SK-N-SH (cell line): ENCODE results near the gene THTPA. TPM values are rescaled to one million over a fixed set of nuclear protein-coding genes. Genes with fewer than 3 reads are reported as not detected.

ENCODE experiments used
- CTCF ChIA-PET: fragments of 300-600, 350-600 bp; formaldehyde crosslinking; extraction: SDS; loops from one replicate; lab custom pipeline; 2021; lab: Yijun Ruan, JAX
- POLR2A ChIA-PET: fragments of 350-600 bp; sonication (Branson Sonifier 250); formaldehyde crosslinking; extraction: SDS; loops from one replicate; lab custom pipeline; 2020; ENCODE audit warnings: antibody characterized with exemption, inconsistent platforms; lab: Yijun Ruan, JAX
- DNase-seq: peaks from one replicate; pipeline ENCODE4 v3.0.0; 2012
- H2AFZ ChIP-seq: fragments of 200-600 bp; sonication (generic); 2 replicates; pipeline ENCODE4 v1.8.1; 2016; ENCODE audit warnings: antibody characterized with exemption, mild to moderate bottlenecking, low read depth
- H3F3A ChIP-seq: fragments of 200-600 bp; sonication (generic); replicated peaks from 2 replicates; pipeline ENCODE3; 2016; ENCODE audit warnings: antibody characterized with exemption, mild to moderate bottlenecking; ENCODE audit not compliant: insufficient read depth
- H3K27ac ChIP-seq, 2 experiments: fragments of 200-500 bp in 1 of 2; fragments of 200-600 bp in 1 of 2; sonication (Bioruptor generic) in 1 of 2; sonication (generic), shearing (Covaris generic) in 1 of 2; 2 replicates each; pipeline versions ENCODE4 v1.5.1 to v1.6.1; 2014 to 2016; ENCODE audit warnings: low read depth in 2 of 2, inconsistent platforms in 1 of 2, low read length in 1 of 2, mild to moderate bottlenecking in 1 of 2, mixed read lengths in 1 of 2
- H3K27me3 ChIP-seq: fragments of 200-600 bp; sonication (generic), shearing (Covaris generic); 2 replicates; pipeline ENCODE4 v1.6.1; 2016; ENCODE audit warnings: mixed run types; ENCODE audit not compliant: insufficient read depth
- H3K36me3 ChIP-seq, 2 experiments: fragments of 200-500 bp in 1 of 2; fragments of 200-600 bp in 1 of 2; sonication (Bioruptor generic) in 1 of 2; sonication (generic) in 1 of 2; replicated peaks in 1 of 2; 2 replicates each; pipeline versions ENCODE3 to v1.5.1; 2014 to 2016; ENCODE audit warnings: low read length in 1 of 2, mild to moderate bottlenecking in 1 of 2; ENCODE audit not compliant: insufficient read depth in 2 of 2, control insufficient read depth in 1 of 2
- H3K4me1 ChIP-seq, 2 experiments: fragments of 200-500 bp in 1 of 2; fragments of 200-600 bp in 1 of 2; sonication (Bioruptor generic) in 1 of 2; sonication (generic), shearing (Covaris generic) in 1 of 2; 2 replicates each; pipeline versions ENCODE4 v1.5.1 to v1.6.1; 2014 to 2016; ENCODE audit warnings: low read depth in 1 of 2, low read length in 1 of 2, mixed run types in 1 of 2; ENCODE audit not compliant: insufficient read depth in 2 of 2, control insufficient read depth in 1 of 2
- H3K4me2 ChIP-seq: fragments of 200-600 bp; sonication (generic), shearing (Covaris generic); 2 replicates; pipeline ENCODE4 v1.6.1; 2017; ENCODE audit warnings: mixed run types
- H3K4me3 ChIP-seq, 2 experiments: fragments of 200-500 bp in 1 of 2; fragments of 200-600 bp in 1 of 2; sonication (Bioruptor generic) in 1 of 2; sonication (generic), shearing (Covaris generic) in 1 of 2; 2 replicates each; pipeline versions ENCODE4 v1.5.1 to v1.8.1; 2014 to 2016; ENCODE audit warnings: low read depth in 2 of 2, inconsistent platforms in 1 of 2, low read length in 1 of 2, mild to moderate bottlenecking in 1 of 2, mixed read lengths in 1 of 2, moderate library complexity in 1 of 2
- H3K79me2 ChIP-seq: fragments of 200-600 bp; sonication (generic); 2 replicates; pipeline ENCODE4 v1.8.1; 2017; ENCODE audit warnings: mild to moderate bottlenecking; ENCODE audit not compliant: insufficient read depth
- H3K9ac ChIP-seq: fragments of 200-600 bp; sonication (generic); 2 replicates; pipeline ENCODE4 v1.6.1; 2017; ENCODE audit warnings: mixed run types
- H3K9me2 ChIP-seq: fragments of 200-600 bp; sonication (generic); 2 replicates; pipeline ENCODE4 v1.6.1; 2017; ENCODE audit warnings: mixed run types
- H3K9me3 ChIP-seq: fragments of 200-600 bp; sonication (generic); 2 replicates; pipeline ENCODE4 v1.6.1; 2017; ENCODE audit warnings: mixed run types, mild to moderate bottlenecking, moderate library complexity
- H4K20me1 ChIP-seq: fragments of 200-600 bp; sonication (generic); 2 replicates; pipeline ENCODE4 v1.6.1; 2017; ENCODE audit warnings: mild to moderate bottlenecking, mixed run types; ENCODE audit not compliant: insufficient read depth
- EP300 ChIP-seq, 2 experiments: IDR thresholded peaks; 2 replicates each; pipeline versions ENCODE4 v1.4.0 to v1.6.1; 2012; ENCODE audit warnings: borderline replicate concordance in 1 of 2, low read depth in 1 of 2, low read length in 1 of 2
- GATA2 ChIP-seq: sonication (generic); formaldehyde crosslinking; IDR thresholded peaks from 2 replicates; pipeline ENCODE4 v1.5.0; 2020; ENCODE audit warnings: mild to moderate bottlenecking, missing genetic modification reagents
- POLR2AphosphoS5 ChIP-seq: IDR thresholded peaks from 2 replicates; pipeline ENCODE4 v1.6.1; 2012; ENCODE audit warnings: low read depth, low read length
- RAD21 ChIP-seq: IDR thresholded peaks from 2 replicates; pipeline ENCODE4 v1.6.1; 2012; ENCODE audit warnings: mild to moderate bottlenecking, low read length
- SIN3A ChIP-seq: IDR thresholded peaks from 2 replicates; pipeline ENCODE4 v1.6.1; 2012; ENCODE audit warnings: low read depth, mild to moderate bottlenecking, low read length, moderate library complexity, borderline replicate concordance
- SMC3 ChIP-seq: IDR thresholded peaks from 2 replicates; pipeline ENCODE4 v1.6.1; 2012; ENCODE audit warnings: low read depth, low read length, improper control_type of control experiment
- TEAD4 ChIP-seq: IDR thresholded peaks from 2 replicates; pipeline ENCODE4 v1.4.0; 2012; ENCODE audit warnings: mild to moderate bottlenecking, borderline replicate concordance; ENCODE audit not compliant: insufficient read depth
- WGBS: methylation state at CpG from one replicate; pipeline ENCODE4 v1.1.6; 2017; ENCODE audit warnings: low lambda C conversion rate; 5-methylcytosine and 5-hydroxymethylcytosine counted together
- polyA plus RNA-seq, 3 experiments: library from polyadenylated mRNA; depleted of rRNA; stranded (reverse); fragments of >200 nt; gene quantifications; 2 replicates each; pipeline ENCODE4 v1.2.3, GENCODE V29; 2012
- TF ChIP-seq, protein P1 (sequence below): IDR thresholded peaks from 2 replicates; pipeline ENCODE4 v1.4.0; 2012; ENCODE audit warnings: low read depth, borderline replicate concordance
- TF ChIP-seq, protein P2 (sequence below): IDR thresholded peaks from 2 replicates; pipeline ENCODE4 v1.6.1; 2012; ENCODE audit warnings: mild to moderate bottlenecking, low read depth, low read length, moderate library complexity
- TF ChIP-seq, protein P3 (sequence below): IDR thresholded peaks from 2 replicates; pipeline ENCODE4 v1.4.0; 2012; ENCODE audit warnings: low read depth
- TF ChIP-seq, protein P4 (sequence below): IDR thresholded peaks from 2 replicates; pipeline ENCODE4 v1.4.0; 2012; ENCODE audit warnings: low read depth, borderline replicate concordance

THTPA gene
- polyA plus RNA-seq, 1 of the 3 experiments (the other 2 are of a cell fraction), result 16.3 TPM

DNA sequence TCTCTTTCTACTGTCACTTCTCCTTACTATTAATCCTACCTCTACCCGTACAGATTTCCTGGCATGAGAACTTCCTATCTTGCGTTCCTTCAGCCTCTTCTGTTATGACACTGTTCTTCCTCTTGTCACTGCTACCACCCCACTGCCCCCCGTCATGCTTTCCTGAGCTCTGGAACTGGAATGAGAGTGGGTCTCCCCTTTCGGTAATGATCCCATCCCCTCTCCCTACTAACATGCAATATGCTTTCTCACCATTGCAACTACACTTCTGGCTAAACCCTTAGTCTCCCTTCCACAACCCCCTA is 16.4 kb downstream of the THTPA start (continued):
- TF ChIP-seq POLR2AphosphoS5, result no peak
- TF ChIP-seq GATA2 (CRISPR knock-in tag), result no peak
- TF ChIP-seq EP300 (IDR thresholded peaks at IDR 0.05; ENCODE audit: borderline replicate concordance in 1 of 2, low read depth in 1 of 2, low read length in 1 of 2), result no peak

DNA sequence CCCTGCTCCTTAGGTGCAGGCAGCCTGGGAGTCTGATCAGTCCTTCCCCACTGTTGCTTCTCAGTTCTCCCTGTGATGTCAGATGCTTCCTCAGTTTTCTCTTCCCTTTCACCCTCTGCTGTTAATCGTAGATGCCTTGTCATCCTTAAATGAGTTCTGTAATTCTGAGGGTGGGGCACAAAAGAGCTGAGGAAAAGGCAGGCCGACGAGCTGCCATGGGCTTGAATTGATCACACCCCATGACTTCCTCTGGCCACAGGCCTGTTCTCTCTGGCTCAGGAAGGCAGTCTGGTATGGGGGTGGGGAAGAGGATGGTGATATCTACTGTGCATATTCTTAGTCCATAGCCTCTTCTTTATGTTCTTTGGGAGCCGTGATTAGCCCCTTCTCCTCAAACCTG is 16.8 kb downstream of the THTPA start:
- no peak overlapping the region for H3K4me2 ChIP-seq
- H3K4me1 ChIP-seq, result peaks cover 0 to 37% of the 10 kb centered on the region in 2 experiments; a peak in 1 of 4 replicates
- no peaks in the 10 kb centered on the region for H3K27me3 ChIP-seq
- H3K9me2 ChIP-seq, result no peaks in the 10 kb centered on the region
- no peaks in the 10 kb centered on the region for H4K20me1 ChIP-seq
- no peak overlapping the region for H3K9ac ChIP-seq
- ChIA-PET POLR2A (no interaction called here), CTCF (interaction anchor here (0.7 to 7.9 kb wide), 3 partner anchors 9 to 14 kb away, joined by 3 to 67 read pairs (median 8); partner anchors contain the start of gene THTPA)
- H3K36me3 ChIP-seq, result no peaks in the 10 kb centered on the region
- no peak overlapping the region; a peak in 1 of 4 replicates for H3K27ac ChIP-seq
- DNase-seq, result no peak
- WGBS, result 76% methylated on average over 4 of the region's 4 CpGs
- no peaks in the 10 kb centered on the region for H3K79me2 ChIP-seq
- H3K4me3 ChIP-seq, result no peak overlapping the region
- H3K9me3 ChIP-seq, result no peaks in the 10 kb centered on the region
- no peak for TF ChIP-seq SIN3A
- TF ChIP-seq, protein P1, sequence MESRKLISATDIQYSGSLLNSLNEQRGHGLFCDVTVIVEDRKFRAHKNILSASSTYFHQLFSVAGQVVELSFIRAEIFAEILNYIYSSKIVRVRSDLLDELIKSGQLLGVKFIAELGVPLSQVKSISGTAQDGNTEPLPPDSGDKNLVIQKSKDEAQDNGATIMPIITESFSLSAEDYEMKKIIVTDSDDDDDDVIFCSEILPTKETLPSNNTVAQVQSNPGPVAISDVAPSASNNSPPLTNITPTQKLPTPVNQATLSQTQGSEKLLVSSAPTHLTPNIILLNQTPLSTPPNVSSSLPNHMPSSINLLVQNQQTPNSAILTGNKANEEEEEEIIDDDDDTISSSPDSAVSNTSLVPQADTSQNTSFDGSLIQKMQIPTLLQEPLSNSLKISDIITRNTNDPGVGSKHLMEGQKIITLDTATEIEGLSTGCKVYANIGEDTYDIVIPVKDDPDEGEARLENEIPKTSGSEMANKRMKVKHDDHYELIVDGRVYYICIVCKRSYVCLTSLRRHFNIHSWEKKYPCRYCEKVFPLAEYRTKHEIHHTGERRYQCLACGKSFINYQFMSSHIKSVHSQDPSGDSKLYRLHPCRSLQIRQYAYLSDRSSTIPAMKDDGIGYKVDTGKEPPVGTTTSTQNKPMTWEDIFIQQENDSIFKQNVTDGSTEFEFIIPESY, result no peak
- no peak for TF ChIP-seq RAD21
- TF ChIP-seq, protein P2, sequence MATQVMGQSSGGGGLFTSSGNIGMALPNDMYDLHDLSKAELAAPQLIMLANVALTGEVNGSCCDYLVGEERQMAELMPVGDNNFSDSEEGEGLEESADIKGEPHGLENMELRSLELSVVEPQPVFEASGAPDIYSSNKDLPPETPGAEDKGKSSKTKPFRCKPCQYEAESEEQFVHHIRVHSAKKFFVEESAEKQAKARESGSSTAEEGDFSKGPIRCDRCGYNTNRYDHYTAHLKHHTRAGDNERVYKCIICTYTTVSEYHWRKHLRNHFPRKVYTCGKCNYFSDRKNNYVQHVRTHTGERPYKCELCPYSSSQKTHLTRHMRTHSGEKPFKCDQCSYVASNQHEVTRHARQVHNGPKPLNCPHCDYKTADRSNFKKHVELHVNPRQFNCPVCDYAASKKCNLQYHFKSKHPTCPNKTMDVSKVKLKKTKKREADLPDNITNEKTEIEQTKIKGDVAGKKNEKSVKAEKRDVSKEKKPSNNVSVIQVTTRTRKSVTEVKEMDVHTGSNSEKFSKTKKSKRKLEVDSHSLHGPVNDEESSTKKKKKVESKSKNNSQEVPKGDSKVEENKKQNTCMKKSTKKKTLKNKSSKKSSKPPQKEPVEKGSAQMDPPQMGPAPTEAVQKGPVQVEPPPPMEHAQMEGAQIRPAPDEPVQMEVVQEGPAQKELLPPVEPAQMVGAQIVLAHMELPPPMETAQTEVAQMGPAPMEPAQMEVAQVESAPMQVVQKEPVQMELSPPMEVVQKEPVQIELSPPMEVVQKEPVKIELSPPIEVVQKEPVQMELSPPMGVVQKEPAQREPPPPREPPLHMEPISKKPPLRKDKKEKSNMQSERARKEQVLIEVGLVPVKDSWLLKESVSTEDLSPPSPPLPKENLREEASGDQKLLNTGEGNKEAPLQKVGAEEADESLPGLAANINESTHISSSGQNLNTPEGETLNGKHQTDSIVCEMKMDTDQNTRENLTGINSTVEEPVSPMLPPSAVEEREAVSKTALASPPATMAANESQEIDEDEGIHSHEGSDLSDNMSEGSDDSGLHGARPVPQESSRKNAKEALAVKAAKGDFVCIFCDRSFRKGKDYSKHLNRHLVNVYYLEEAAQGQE, result no peak
- TF ChIP-seq SMC3, result no peak
- no peak for TF ChIP-seq TEAD4
- TF ChIP-seq, protein P3, sequence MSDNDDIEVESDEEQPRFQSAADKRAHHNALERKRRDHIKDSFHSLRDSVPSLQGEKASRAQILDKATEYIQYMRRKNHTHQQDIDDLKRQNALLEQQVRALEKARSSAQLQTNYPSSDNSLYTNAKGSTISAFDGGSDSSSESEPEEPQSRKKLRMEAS, result no peak
- TF ChIP-seq, protein P4, sequence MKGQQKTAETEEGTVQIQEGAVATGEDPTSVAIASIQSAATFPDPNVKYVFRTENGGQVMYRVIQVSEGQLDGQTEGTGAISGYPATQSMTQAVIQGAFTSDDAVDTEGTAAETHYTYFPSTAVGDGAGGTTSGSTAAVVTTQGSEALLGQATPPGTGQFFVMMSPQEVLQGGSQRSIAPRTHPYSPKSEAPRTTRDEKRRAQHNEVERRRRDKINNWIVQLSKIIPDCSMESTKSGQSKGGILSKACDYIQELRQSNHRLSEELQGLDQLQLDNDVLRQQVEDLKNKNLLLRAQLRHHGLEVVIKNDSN, result no peak
- no peak overlapping the region for H2AFZ ChIP-seq
- peaks cover 8% of the 10 kb centered on the region for H3F3A ChIP-seq
